K562 (cell line): ENCODE results near the gene SELL. TPM values are rescaled to one million over a fixed set of nuclear protein-coding genes. Genes with fewer than 3 reads are reported as not detected.

Source experiments
- ATAC-seq: fragments of 200-7000 bp; cut with Tn5 transposase; 3 replicates; pipeline ENCODE4 v1.9.1; 2020; ENCODE audit warnings: moderate library complexity
- Bru-seq: library from RNA; stranded (reverse); fragments of 400-500 nt; gene quantifications from one replicate; lab custom pipeline; 2021; lab: Mats Ljungman, UMichigan
- BruChase-seq, 2 experiments: library from RNA; stranded (reverse); fragments of 400-500 nt; gene quantifications; one replicate each; lab custom pipeline; 2021; lab: Mats Ljungman, UMichigan
- BruUV-seq: library from RNA; stranded (reverse); fragments of 400-500 nt; replicated peaks from 2 replicates; lab custom pipeline; 2021; lab: Mats Ljungman, UMichigan
- CTCF ChIA-PET: fragments of 300-600 bp; formaldehyde crosslinking; extraction: SDS; loops from one replicate; lab custom pipeline; 2021; ENCODE audit warnings: low intra/inter-chr PET ratio; lab: Yijun Ruan, JAX
- POLR2A ChIA-PET: fragments of 300-600, 350-650 bp; sonication (Branson Sonifier 250); formaldehyde crosslinking; extraction: SDS; loops from one replicate; lab custom pipeline; 2021; ENCODE audit warnings: antibody characterized with exemption, inconsistent platforms; lab: Yijun Ruan, JAX
- DNase-seq, 4 experiments: peaks; one replicate each; pipeline versions ENCODE4 v3.0.0 to v3.0.0-alpha.2; 2011 to 2018; ENCODE audit warnings: low spot score in 3 of 4, mixed read lengths in 3 of 4; ENCODE audit errors: extremely low read depth in 1 of 4
- FAIRE-seq: peaks from 2 replicates; lab custom pipeline; 2011; peaks lifted over from hg19 to GRCh38; lab: Jason Lieb, UNC
- H2AFZ ChIP-seq: 2 replicates; pipeline ENCODE4 v1.6.0; 2011; ENCODE audit warnings: low read depth, low read length, control low read depth, inconsistent platforms
- H3K27ac ChIP-seq: fragments of 200-600 bp; 3 replicates; pipeline ENCODE4 v1.8.0; 2011; ENCODE audit warnings: low read depth, mild to moderate bottlenecking, control low read depth, inconsistent platforms, low read length, moderate library complexity, mixed read lengths; ENCODE audit errors: extremely low read depth
- H3K27me3 ChIP-seq, 2 experiments: fragments of 300-600 bp in 1 of 2; 2 replicates in 1 of 2; 3 replicates in 1 of 2; pipeline versions ENCODE4 v1.6.0 to v1.8.0; 2011; ENCODE audit warnings: inconsistent platforms in 2 of 2, low read length in 2 of 2, mild to moderate bottlenecking in 1 of 2, mixed read lengths in 1 of 2, moderate library complexity in 1 of 2; ENCODE audit not compliant: control insufficient read depth in 2 of 2, insufficient read depth in 2 of 2
- H3K36me3 ChIP-seq: fragments of 300-600 bp; 3 replicates; pipeline ENCODE4 v1.8.0; 2011; ENCODE audit warnings: mild to moderate bottlenecking, low read length, inconsistent platforms; ENCODE audit not compliant: control insufficient read depth, insufficient read depth
- H3K4me1 ChIP-seq, 2 experiments: fragments of 200-600 bp in 1 of 2; replicated peaks in 1 of 2; 2 replicates in 1 of 2; 3 replicates in 1 of 2; pipeline versions ENCODE4 v1.5.1 to v1.8.0; 2011; ENCODE audit warnings: inconsistent platforms in 2 of 2, low read length in 2 of 2, mild to moderate bottlenecking in 1 of 2, mixed read lengths in 1 of 2, moderate library complexity in 1 of 2; ENCODE audit not compliant: control insufficient read depth in 2 of 2, insufficient read depth in 2 of 2
- H3K4me2 ChIP-seq: 2 replicates; pipeline ENCODE4 v1.6.1; 2011; ENCODE audit warnings: low read length, control low read depth, inconsistent platforms, mixed read lengths; ENCODE audit not compliant: insufficient read depth
- H3K4me3 ChIP-seq: fragments of 200-600 bp; sonication (generic), shearing (Covaris generic); 2 replicates; pipeline ENCODE4 v1.5.1; 2016; ENCODE audit warnings: control low read depth, inconsistent platforms
- H3K79me2 ChIP-seq: fragments of 200-600 bp; 3 replicates; pipeline ENCODE4 v1.8.0; 2011; ENCODE audit warnings: low read length, inconsistent platforms; ENCODE audit not compliant: control insufficient read depth, insufficient read depth
- H3K9ac ChIP-seq, 2 experiments: 2 replicates each; pipeline versions ENCODE4 v1.6.0 to v1.6.1; 2011; ENCODE audit warnings: low read depth in 2 of 2, low read length in 2 of 2, control low read depth in 1 of 2, inconsistent platforms in 1 of 2, mild to moderate bottlenecking in 1 of 2, mixed read lengths in 1 of 2; ENCODE audit not compliant: insufficient read depth in 1 of 2
- H3K9me1 ChIP-seq: one replicate; pipeline ENCODE4 v1.6.0; 2011; ENCODE audit warnings: inconsistent platforms, mild to moderate bottlenecking, low read length, moderate library complexity; ENCODE audit not compliant: control insufficient read depth, insufficient read depth
- H3K9me3 ChIP-seq: replicated peaks from 2 replicates; pipeline ENCODE4 v1.5.1; 2011; ENCODE audit warnings: low read depth, low read length, inconsistent platforms; ENCODE audit not compliant: control insufficient read depth, insufficient read depth
- H4K20me1 ChIP-seq: replicated peaks from 2 replicates; pipeline ENCODE4 v1.6.1; 2011; ENCODE audit warnings: low read length, inconsistent platforms, mixed read lengths; ENCODE audit not compliant: control insufficient read depth, insufficient read depth
- BMI1 ChIP-seq: fragments of 150-350 bp; IDR thresholded peaks from 2 replicates; pipeline ENCODE4 v1.6.1; 2014; ENCODE audit warnings: low read length
- ELF1 ChIP-seq: fragments of 200-800 bp; sonication (Bioruptor generic); IDR thresholded peaks from 2 replicates; pipeline ENCODE4 v1.6.1; 2016; ENCODE audit warnings: missing genetic modification characterization, missing compliant biosample characterization
- MEIS2 ChIP-seq: fragments of 450-650 bp; IDR thresholded peaks from 2 replicates; pipeline ENCODE4 v1.6.1; 2014; ENCODE audit warnings: mild to moderate bottlenecking; ENCODE audit not compliant: partially characterized antibody
- WGBS: fragments of 100-300 bp; shearing (Covaris generic); methylation state at CpG from one replicate; pipeline ENCODE4 v1.1.6; 2016; ENCODE audit warnings: low coverage, mixed read lengths; ENCODE audit not compliant: insufficient coverage; ENCODE audit errors: missing lambda C conversion rate; 5-methylcytosine and 5-hydroxymethylcytosine counted together
- in situ Hi-C: fragments of 300-500 bp; cut with MboI; formaldehyde crosslinking; loops from 4 replicates; pipeline ENCODE4 v1.15.0; 2018; ENCODE audit warnings: inconsistent platforms, mixed read lengths
- intact Hi-C: fragments of 100-400 bp; cut with micrococcal nuclease; formaldehyde crosslinking; loops from 2 replicates; pipeline ENCODE4 v1.14.2; 2022
- long read RNA-seq, 3 experiments: library from polyadenylated mRNA in 2 of 3; library from RNA in 1 of 3; unstranded in 2 of 3; stranded (forward) in 1 of 3; transcript quantifications; one replicate each; pipeline ENCODE4 v2.0.0, GENCODE V29; 2019 to 2022
- polyA minus RNA-seq, 3 experiments: library from RNA; depleted of rRNA, polyadenylated mRNA; stranded (reverse); fragments of >200 nt; gene quantifications; 2 replicates each; pipeline ENCODE4 v1.2.3, GENCODE V29; 2011
- polyA plus RNA-seq, 8 experiments: library from polyadenylated mRNA; depleted of rRNA in 4 of 8; stranded (reverse) in 5 of 8; unstranded in 3 of 8; fragments of >200 nt; fragmentation: Nextera tagmentation in 2 of 8; fragmentation: Illumina TruSeq in 1 of 8; extraction: Ambion mirVana in 2 of 8; extraction: Trizol in 1 of 8; gene quantifications; 2 replicates each; pipeline versions ENCODE4 v1.2.1 to v1.2.3, GENCODE V29; 2011 to 2014; ENCODE audit warnings: inconsistent platforms in 1 of 8, missing spikeins in 1 of 8
- total RNA-seq, 7 experiments: library from RNA; depleted of rRNA in 6 of 7; stranded (reverse); fragments of >200 nt in 6 of 7; fragmentation: Illumina TruSeq in 2 of 7; extraction: Trizol in 2 of 7; gene quantifications; 2 replicates each; pipeline versions ENCODE4 v1.2.1 to v1.2.3, GENCODE V29; 2011 to 2021; ENCODE audit warnings: low replicate concordance in 1 of 7
- TF ChIP-seq, protein P1 (sequence below): IDR thresholded peaks from 2 replicates; pipeline ENCODE4 v1.6.1; 2016; ENCODE audit warnings: missing genetic modification characterization, missing compliant biosample characterization
- TF ChIP-seq, protein P2 (sequence below): fragments of 450-650 bp; IDR thresholded peaks from 2 replicates; pipeline ENCODE4 v1.6.1; 2016; ENCODE audit warnings: borderline replicate concordance
- TF ChIP-seq, protein P3 (sequence below): fragments of 200-800 bp; sonication (Bioruptor generic); IDR thresholded peaks from 2 replicates; pipeline ENCODE4 v1.6.1; 2016; ENCODE audit warnings: missing genetic modification characterization, missing compliant biosample characterization

SELL gene
- total RNA-seq (2011; cell fraction: chromatin; rRNA removed; ENCODE audit: low replicate concordance): not detected in 2 replicates
- not detected in 2 replicates for total RNA-seq (2011; cell fraction: nucleolus; rRNA removed)
- not detected in 2 replicates for total RNA-seq (2011; cell fraction: nucleoplasm; rRNA removed)
- total RNA-seq (2014; rRNA removed): not detected in 2 replicates
- not detected in 2 replicates for total RNA-seq (2014; rRNA removed; fragmentation: Illumina TruSeq; extraction: Trizol)
- not detected in 2 replicates for total RNA-seq (2015; rRNA removed; fragmentation: Illumina TruSeq; extraction: Trizol)
- 0.51 and 1.1 TPM in 2 replicates for total RNA-seq (2021)
- polyA plus RNA-seq (2011; rRNA removed): not detected in 2 replicates
- polyA plus RNA-seq (2011; cell fraction: cytosol; rRNA removed): not detected in 2 replicates
- polyA plus RNA-seq (2011; cell fraction: nucleus; rRNA removed): not detected in 2 replicates
- not detected in 2 replicates for polyA plus RNA-seq (2012)
- not detected in 2 replicates for polyA plus RNA-seq (2014; fragmentation: Illumina TruSeq; extraction: Trizol)
- not detected for polyA plus RNA-seq (2014; fragmentation: Nextera tagmentation; extraction: Ambion mirVana)
- polyA plus RNA-seq (2014; rRNA removed): not detected in 2 replicates
- polyA minus RNA-seq (2011; rRNA and poly(A)+ RNA removed): not detected in 2 replicates
- polyA minus RNA-seq (2011; cell fraction: cytosol; rRNA and poly(A)+ RNA removed): not detected in 2 replicates
- polyA minus RNA-seq (2011; cell fraction: nucleus; rRNA and poly(A)+ RNA removed): not detected in 2 replicates
- not detected for Bru-seq, nascent RNA
- not detected for BruChase-seq, experiment 1, labeled RNA remaining after a 2-hour chase
- not detected for BruChase-seq, experiment 2, labeled RNA remaining after a 6-hour chase
- long read RNA-seq, experiment 1: 0 reads
- long read RNA-seq, experiment 2: 0 reads
- long read RNA-seq, experiment 3: 0 reads

DNA sequence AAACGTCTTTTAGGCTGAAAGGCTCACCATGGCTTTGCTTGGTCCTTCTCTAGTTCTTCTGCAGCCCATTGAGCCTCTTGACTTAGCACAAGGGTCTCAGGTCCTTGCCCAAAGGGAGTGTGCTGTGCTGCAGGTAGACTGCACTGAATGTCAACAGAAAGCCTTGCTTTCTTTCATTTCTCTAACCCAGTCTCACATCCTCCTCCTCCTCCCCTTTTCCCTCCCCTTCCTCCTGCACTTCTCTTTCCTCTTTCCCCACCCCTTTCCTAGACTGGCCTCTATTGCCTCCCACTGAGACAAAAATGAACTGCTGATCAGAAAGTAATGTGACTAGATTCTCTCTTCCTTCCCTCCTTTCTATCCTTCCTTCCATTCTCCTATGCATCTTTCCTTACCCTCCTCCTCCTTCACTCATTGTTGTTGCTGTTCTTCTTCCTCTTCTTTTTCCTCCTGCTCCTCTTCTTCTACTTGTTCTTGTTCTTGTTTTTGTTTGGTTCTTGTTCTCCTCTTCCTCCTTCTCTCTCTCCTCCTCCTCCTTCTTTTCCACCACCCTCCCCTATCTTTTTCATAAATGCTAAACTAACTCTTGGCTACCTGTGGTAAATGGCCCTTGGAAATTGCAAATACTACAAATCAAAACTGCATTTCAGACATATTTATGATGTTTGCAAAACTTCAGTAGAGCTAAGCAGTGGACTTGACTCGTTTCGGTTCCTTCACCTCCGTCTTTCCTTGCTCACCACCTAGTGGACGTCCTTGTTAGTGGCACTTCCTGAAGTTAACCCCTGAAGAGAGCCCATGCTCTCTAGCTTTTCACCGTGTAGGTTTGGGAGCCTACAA lies at the start of gene SELL:
Gene SELL, minus strand, starts transcription at position 152 of the 840 bp plus-strand sequence. Its CDS starts 122 bp downstream, at position 30.
- no peaks in the 10 kb centered on the region for H3K36me3 ChIP-seq
- H3K4me3 ChIP-seq: no peak within 1 kb of the TSS
- WGBS: 1% methylated on average over 6 of the region's 6 CpGs
- intact Hi-C loops (loop anchor here (1.0 to 5.0 kb wide), 4 partner anchors 97 to 161 kb away; partner anchors contain the start of gene F5), in situ Hi-C loops (loop anchor here (10.0 kb wide), 1 partner anchor 107 kb away; no protein-coding TSS in a partner anchor)
- H3K9me3 ChIP-seq: no peaks in the 10 kb centered on the region
- H2AFZ ChIP-seq: peak within 1 kb of the TSS; percentile 53; the same call in 1 of the 2 replicates
- DNase-seq: peak; percentile 51 to 69 (median 62)
- H3K9ac ChIP-seq: no peak within 1 kb of the TSS
- no peaks in the 10 kb centered on the region for H4K20me1 ChIP-seq
- H3K27me3 ChIP-seq: no peaks in the 10 kb centered on the region
- H3K4me1 ChIP-seq: no peaks in the 10 kb centered on the region
- POLR2A ChIA-PET: interaction anchor here (0.8 kb wide), 1 partner anchor 83 kb away, joined by 3 read pairs; the partner anchor contains the start of gene METTL18
- no peak within 1 kb of the TSS for H3K4me2 ChIP-seq
- no peaks in the 10 kb centered on the region for H3K79me2 ChIP-seq
- ATAC-seq: peak; percentile 98
- BruUV-seq: no TSS peak
- no peaks in the 10 kb centered on the region for H3K9me1 ChIP-seq
- H3K27ac ChIP-seq: no peak within 1 kb of the TSS
- peak; percentile 93 for FAIRE-seq
- CTCF ChIA-PET: interaction anchor here (1.5 to 1.6 kb wide), 2 partner anchors 111 to 246 kb away, joined by 5 to 8 read pairs; no protein-coding TSS in a partner anchor
- TF ChIP-seq MEIS2: peak; percentile 3
- TF ChIP-seq, protein P1, sequence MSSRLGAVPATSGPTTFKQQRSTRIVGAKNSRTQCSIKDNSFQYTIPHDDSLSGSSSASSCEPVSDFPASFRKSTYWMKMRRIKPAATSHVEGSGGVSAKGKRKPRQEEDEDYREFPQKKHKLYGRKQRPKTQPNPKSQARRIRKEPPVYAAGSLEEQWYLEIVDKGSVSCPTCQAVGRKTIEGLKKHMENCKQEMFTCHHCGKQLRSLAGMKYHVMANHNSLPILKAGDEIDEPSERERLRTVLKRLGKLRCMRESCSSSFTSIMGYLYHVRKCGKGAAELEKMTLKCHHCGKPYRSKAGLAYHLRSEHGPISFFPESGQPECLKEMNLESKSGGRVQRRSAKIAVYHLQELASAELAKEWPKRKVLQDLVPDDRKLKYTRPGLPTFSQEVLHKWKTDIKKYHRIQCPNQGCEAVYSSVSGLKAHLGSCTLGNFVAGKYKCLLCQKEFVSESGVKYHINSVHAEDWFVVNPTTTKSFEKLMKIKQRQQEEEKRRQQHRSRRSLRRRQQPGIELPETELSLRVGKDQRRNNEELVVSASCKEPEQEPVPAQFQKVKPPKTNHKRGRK (tag): peak; percentile 93
- peak; percentile 13; the same call in 1 of the 2 replicates for TF ChIP-seq BMI1
- TF ChIP-seq, protein P2, sequence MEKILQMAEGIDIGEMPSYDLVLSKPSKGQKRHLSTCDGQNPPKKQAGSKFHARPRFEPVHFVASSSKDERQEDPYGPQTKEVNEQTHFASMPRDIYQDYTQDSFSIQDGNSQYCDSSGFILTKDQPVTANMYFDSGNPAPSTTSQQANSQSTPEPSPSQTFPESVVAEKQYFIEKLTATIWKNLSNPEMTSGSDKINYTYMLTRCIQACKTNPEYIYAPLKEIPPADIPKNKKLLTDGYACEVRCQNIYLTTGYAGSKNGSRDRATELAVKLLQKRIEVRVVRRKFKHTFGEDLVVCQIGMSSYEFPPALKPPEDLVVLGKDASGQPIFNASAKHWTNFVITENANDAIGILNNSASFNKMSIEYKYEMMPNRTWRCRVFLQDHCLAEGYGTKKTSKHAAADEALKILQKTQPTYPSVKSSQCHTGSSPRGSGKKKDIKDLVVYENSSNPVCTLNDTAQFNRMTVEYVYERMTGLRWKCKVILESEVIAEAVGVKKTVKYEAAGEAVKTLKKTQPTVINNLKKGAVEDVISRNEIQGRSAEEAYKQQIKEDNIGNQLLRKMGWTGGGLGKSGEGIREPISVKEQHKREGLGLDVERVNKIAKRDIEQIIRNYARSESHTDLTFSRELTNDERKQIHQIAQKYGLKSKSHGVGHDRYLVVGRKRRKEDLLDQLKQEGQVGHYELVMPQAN: 0 out of 2 replicates have a peak, but pooled peaks have one; percentile 27
- TF ChIP-seq ELF1: peak; percentile 55
- TF ChIP-seq, protein P3, sequence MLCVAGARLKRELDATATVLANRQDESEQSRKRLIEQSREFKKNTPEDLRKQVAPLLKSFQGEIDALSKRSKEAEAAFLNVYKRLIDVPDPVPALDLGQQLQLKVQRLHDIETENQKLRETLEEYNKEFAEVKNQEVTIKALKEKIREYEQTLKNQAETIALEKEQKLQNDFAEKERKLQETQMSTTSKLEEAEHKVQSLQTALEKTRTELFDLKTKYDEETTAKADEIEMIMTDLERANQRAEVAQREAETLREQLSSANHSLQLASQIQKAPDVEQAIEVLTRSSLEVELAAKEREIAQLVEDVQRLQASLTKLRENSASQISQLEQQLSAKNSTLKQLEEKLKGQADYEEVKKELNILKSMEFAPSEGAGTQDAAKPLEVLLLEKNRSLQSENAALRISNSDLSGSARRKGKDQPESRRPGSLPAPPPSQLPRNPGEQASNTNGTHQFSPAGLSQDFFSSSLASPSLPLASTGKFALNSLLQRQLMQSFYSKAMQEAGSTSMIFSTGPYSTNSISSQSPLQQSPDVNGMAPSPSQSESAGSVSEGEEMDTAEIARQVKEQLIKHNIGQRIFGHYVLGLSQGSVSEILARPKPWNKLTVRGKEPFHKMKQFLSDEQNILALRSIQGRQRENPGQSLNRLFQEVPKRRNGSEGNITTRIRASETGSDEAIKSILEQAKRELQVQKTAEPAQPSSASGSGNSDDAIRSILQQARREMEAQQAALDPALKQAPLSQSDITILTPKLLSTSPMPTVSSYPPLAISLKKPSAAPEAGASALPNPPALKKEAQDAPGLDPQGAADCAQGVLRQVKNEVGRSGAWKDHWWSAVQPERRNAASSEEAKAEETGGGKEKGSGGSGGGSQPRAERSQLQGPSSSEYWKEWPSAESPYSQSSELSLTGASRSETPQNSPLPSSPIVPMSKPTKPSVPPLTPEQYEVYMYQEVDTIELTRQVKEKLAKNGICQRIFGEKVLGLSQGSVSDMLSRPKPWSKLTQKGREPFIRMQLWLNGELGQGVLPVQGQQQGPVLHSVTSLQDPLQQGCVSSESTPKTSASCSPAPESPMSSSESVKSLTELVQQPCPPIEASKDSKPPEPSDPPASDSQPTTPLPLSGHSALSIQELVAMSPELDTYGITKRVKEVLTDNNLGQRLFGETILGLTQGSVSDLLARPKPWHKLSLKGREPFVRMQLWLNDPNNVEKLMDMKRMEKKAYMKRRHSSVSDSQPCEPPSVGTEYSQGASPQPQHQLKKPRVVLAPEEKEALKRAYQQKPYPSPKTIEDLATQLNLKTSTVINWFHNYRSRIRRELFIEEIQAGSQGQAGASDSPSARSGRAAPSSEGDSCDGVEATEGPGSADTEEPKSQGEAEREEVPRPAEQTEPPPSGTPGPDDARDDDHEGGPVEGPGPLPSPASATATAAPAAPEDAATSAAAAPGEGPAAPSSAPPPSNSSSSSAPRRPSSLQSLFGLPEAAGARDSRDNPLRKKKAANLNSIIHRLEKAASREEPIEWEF (CRISPR knock-in tag): no peak
